MG63 (cell line): Measurements from ENCODE around the gene ABCG5. TPM values are rescaled to one million over a fixed set of nuclear protein-coding genes. Genes with fewer than 3 reads are reported as not detected.

Experiments
- DNase-seq: peaks from one replicate; pipeline ENCODE4 v3.0.0-alpha.2; 2020
- H3K27me3 ChIP-seq: fragments of 250-450 bp; sonication (Bioruptor Pico); 2 replicates; pipeline ENCODE4 v1.5.1; 2020; ENCODE audit warnings: mild to moderate bottlenecking, moderate library complexity
- H3K36me3 ChIP-seq: fragments of 250-450 bp; sonication (Bioruptor Pico); 2 replicates; pipeline ENCODE4 v1.5.1; 2020; ENCODE audit warnings: mild to moderate bottlenecking, moderate library complexity
- H3K4me3 ChIP-seq: fragments of 250-450 bp; sonication (Bioruptor Pico); 2 replicates; pipeline ENCODE4 v1.5.1; 2020; ENCODE audit warnings: mild to moderate bottlenecking, moderate library complexity
- H3K9me3 ChIP-seq: fragments of 250-450 bp; sonication (Bioruptor Pico); 2 replicates; pipeline ENCODE4 v1.5.1; 2020; ENCODE audit warnings: mild to moderate bottlenecking, moderate library complexity
- total RNA-seq: library from RNA; depleted of rRNA; stranded (reverse); fragments of >200 nt; shearing (Covaris generic); gene quantifications from 2 replicates; pipeline ENCODE4 v1.2.3, GENCODE V29; 2014; ENCODE audit warnings: low replicate concordance

ABCG5 gene
- total RNA-seq, 1 experiment from 2014 or later = not detected

DNA sequence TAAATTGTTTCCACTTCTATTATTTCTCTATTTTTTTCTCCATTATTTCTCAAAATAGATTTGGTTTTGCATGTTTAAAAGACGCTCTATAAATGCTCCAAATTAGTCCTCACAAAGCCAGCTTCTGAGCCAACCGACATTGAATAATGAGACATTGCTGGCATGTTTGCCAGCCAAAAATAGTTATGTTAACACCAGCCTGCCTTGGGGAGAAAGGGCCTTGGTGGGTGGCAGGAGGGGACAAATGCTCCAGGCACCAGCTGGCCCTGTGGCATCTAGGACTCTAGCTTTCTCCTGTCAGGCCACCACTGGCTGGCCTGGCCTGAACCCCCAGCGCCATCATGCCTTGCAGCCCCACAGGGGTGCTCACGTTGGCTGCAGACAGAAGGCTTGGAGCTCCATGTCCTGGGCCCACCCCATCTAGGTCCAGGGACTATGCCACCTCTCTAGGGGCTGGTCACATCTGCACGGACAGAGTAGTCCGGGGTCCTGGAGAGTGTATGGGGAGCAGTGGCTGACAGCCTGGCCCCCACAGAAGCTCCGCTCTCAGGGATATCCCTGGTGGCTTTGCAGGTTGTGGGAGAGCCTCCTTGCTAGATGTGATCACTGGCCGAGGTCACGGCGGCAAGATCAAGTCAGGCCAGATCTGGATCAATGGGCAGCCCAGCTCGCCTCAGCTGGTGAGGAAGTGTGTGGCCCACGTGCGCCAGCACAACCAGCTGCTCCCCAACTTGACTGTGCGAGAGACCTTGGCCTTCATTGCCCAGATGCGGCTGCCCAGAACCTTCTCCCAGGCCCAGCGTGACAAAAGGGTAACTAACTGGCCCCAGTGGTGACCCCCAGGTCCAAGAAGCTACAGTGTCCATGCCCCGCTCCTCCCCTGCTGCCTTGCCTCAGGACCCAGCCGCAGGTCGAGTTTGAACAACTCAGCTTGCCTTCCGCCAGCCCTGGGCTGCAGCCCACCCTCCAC lies 12.7 kb upstream of the ABCG5 start:
- Histone ChIP-seq H3K27me3 (peaks cover 13% of the 10 kb centered on the region), H3K4me3 (no peak overlapping the region), H3K36me3 (no peaks in the 10 kb centered on the region), H3K9me3 (no peaks in the 10 kb centered on the region)
- no peak for DNase-seq

DNA sequence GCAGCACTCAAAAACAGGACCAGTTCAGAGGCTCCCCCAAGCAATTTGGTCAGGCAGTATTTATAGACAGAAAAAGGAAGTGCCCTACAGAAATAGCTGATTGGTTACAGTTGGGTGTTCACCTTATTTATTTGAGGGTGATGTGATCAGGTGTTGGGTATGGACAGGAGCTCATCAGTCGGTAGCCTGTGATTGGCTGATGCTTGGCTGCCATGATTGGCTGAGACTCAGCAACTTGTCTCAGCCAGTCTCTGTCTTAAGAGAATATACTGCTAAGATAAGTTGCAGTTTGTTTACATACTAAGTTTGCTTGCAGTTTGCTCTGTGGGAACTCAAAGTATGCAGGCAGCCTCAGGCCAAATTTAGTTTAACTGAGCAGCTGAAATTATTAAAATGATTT lies 9.6 kb upstream of the ABCG5 start:
- Histone ChIP-seq H3K4me3 (no peak overlapping the region), H3K27me3 (no peaks in the 10 kb centered on the region), H3K36me3 (no peaks in the 10 kb centered on the region), H3K9me3 (no peaks in the 10 kb centered on the region)
- DNase-seq = no peak

DNA sequence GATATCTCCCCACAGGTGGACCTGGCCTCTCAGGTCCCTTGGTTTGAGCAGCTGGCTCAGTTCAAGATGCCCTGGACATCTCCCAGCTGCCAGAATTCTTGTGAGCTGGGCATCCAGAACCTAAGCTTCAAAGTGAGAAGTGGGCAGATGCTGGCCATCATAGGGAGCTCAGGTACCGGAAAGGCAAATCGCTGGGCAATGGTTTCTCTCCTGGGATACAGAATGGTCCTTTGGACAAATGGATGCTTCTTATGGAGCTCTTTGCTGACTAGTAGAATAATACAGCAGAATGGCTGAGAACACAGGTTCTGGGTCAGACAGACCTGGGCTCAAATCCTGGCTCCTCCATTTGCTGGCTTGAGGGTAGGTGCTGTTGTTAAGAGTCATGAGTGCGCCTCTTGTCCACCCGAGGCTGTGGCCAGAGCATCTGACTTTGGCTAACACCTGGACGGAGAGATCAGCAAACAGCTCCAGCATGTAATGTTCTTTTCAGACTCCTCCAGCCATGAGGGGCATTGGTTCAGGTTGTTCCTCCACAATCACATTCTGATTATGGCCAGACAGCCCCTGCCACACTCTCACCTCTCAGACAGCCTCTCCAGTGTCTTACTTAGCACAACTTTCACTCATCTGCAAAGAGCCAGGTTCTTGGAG lies 7.6 kb upstream of the ABCG5 start:
- Histone ChIP-seq H3K27me3 (no peaks in the 10 kb centered on the region), H3K4me3 (no peak overlapping the region), H3K36me3 (no peaks in the 10 kb centered on the region), H3K9me3 (no peaks in the 10 kb centered on the region)
- DNase-seq = no peak

DNA sequence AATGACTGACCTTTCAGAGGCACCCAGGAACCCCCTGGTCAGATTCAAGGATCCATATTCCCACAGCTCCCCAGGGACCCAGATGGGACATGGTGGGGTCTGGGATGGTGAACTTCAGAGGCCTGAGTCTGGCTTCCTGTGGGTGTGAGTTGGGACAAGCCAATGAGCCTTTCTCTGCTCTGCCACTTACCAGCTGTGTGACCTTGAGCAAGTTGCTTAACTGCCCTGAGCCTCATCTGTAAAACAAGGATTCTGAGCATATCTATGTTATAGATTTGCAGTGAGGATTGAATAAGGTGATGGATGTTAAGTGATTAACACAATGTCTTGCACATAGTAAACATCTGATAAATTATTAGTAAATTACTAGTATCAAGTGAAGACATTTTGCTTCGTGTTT lies 6.5 kb upstream of the ABCG5 start:
- no peaks in the 10 kb centered on the region for H3K9me3 ChIP-seq
- no peaks in the 10 kb centered on the region for H3K27me3 ChIP-seq
- H3K4me3 ChIP-seq = no peak overlapping the region
- DNase-seq = no peak
- no peaks in the 10 kb centered on the region for H3K36me3 ChIP-seq

DNA sequence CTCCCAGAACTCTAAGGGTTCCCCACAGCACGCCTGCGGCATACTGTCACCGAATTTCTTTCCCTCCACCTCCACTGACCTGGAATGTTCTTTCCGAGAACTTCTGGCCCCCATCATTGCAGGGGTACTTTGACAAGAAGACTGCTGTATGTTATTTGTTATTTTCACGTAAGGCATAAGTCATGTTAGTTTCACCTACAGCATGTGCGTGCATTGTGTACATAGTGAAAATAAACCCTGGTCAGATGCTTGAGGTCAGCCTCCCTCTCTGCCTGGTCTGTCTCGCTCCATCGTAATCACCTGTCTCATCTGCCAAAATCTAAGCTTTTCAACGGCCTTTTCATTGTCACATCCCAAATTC lies 4.2 kb upstream of the ABCG5 start:
- no peaks in the 10 kb centered on the region for H3K9me3 ChIP-seq
- H3K36me3 ChIP-seq = no peaks in the 10 kb centered on the region
- DNase-seq = no peak
- no peaks in the 10 kb centered on the region for H3K27me3 ChIP-seq
- no peak overlapping the region for H3K4me3 ChIP-seq

DNA sequence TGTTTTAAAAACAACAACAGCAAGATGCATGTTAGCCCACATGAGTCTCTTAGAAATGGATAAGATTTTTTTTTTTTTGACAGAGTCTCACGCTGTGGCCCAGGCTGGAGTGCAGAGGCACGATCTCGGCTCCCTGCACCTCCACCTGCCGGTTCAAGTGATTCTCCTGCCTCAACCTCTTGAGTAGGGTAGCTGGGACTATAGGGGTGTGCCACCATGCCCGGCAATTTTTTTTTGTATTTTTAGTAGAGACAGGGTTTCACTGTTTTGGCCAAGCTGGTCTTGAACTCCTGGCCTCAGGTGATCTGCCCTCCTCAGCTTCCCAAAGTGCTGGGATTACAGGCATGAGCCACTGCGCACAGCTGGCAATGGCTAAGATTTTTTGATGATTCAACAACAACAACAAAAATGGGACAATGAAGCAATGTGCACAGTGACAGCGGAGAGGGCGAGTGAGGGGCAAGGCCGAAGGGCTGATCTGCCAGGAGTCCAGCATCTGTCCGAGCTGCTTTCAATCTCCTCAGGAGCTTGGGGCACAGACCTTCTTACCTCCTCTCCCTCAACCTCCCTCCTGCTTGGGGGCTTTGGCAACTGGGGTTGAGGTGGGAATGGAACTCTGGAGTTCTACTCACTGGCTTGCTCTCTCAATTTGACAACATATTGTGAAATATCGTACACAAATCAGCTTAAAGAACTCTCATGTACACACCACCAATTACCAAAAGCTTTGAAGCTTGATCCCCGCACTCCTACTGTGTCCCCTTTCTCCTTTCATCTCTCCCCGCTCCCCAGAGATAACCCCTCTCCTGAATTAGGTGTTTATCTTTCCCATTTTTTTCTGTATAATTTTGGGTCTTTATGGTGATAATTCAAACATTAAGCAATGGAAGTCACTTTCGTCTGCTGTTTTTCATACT lies 3.6 kb upstream of the ABCG5 start:
- Histone ChIP-seq H3K4me3 (no peak overlapping the region), H3K36me3 (no peaks in the 10 kb centered on the region), H3K27me3 (no peaks in the 10 kb centered on the region), H3K9me3 (no peaks in the 10 kb centered on the region)
- no peak for DNase-seq

- H3K4me3 ChIP-seq = no peak overlapping the region
- H3K27me3 ChIP-seq = no peaks in the 10 kb centered on the region
- no peaks in the 10 kb centered on the region for H3K36me3 ChIP-seq
- no peak for DNase-seq
- H3K9me3 ChIP-seq = no peaks in the 10 kb centered on the region
Observed at GRCh38 chr2:43840965-43841364, 2.3 kb upstream of the ABCG5 start.

DNA sequence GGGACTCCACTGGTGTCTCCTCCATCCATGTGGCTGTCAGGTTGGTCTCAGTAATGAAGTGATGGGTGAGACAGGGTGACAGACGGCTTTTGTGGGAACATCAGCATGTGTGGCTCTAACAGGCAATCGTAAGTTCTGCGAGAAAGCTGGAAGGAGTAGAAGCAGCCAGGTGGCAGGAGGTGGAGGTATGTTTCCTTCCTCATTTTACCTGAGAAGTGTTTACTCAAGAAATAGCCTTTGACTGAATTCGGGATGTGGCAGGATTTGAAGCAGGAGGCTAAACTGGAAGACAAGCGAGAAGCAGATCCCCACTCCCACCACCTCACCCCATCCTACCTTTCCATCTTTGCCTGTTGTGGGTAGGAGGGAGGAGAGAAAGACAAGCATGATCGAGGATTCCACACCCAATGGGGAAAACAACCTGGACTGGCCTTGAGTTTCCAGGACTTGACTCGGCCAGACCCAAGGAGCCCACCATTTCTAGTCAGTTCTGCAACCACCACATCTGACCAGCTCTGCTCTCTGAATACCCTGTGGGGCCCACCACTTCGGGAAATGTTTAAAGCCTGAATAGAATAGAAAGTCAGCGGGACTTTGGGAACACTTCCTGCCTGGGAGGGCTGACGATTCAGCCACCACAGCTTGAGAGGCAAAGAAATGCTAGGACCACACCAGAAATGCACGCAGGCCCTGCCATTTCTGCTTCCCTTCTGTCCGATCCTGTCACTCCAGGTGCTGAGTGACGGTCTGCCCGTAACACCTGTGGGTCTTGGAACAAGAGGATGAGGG lies 1.3 kb upstream of the ABCG5 start:
- no peak for DNase-seq
- no peaks in the 10 kb centered on the region for H3K27me3 ChIP-seq
- H3K9me3 ChIP-seq = no peaks in the 10 kb centered on the region
- no peak overlapping the region for H3K4me3 ChIP-seq
- H3K36me3 ChIP-seq = no peaks in the 10 kb centered on the region

DNA sequence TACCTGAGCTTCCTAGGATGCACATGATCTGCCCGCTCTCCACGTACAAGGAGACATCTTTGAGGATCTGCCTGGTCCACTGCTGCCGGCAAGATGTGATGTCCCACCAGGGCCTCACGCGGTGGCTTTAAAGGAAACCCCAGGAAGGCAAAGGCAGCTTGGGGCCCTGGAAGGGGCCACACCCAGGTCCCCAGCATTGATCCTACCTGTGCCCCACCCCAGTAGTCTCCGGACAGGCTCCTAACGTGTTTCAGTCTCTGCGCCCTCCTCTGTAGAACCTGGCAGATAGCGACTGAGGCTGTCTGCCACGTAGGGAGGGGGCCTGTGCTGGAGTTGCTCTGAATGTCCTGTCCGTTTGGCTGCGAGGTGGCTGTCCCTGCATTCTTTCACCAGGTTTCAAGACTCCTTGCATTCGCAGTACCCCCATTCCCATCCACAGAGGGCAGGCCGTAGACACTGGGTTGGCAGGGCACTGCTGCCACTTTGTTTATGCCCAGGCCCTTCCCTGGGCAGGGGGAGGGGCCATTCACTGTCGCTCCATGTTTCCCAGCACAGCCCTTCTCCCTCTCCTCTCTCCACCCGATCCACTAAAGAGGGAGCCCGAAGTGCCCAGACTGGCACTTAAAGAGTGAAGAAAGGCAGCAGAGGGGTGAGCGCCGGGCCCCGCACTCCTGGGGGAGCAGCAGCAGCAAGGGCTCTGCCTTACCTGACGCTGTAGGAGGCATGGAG lies 644 bp downstream of the ABCG5 start:
- DNase-seq = no peak
- Histone ChIP-seq H3K4me3 (no peak overlapping the region), H3K36me3 (no peaks in the 10 kb centered on the region), H3K27me3 (no peaks in the 10 kb centered on the region), H3K9me3 (no peaks in the 10 kb centered on the region)

GRCh38 chr2:43837033-43837432 lies 1.6 kb downstream of the ABCG5 start:
- H3K4me3 ChIP-seq = no peak overlapping the region
- DNase-seq = no peak
- no peaks in the 10 kb centered on the region for H3K27me3 ChIP-seq
- no peaks in the 10 kb centered on the region for H3K36me3 ChIP-seq
- no peaks in the 10 kb centered on the region for H3K9me3 ChIP-seq

- no peaks in the 10 kb centered on the region for H3K27me3 ChIP-seq
- H3K36me3 ChIP-seq = no peaks in the 10 kb centered on the region
- H3K9me3 ChIP-seq = no peaks in the 10 kb centered on the region
- no peak for DNase-seq
- H3K4me3 ChIP-seq = no peak overlapping the region
Observed at GRCh38 chr2:43832457-43832856, 6.2 kb downstream of the ABCG5 start.

DNA sequence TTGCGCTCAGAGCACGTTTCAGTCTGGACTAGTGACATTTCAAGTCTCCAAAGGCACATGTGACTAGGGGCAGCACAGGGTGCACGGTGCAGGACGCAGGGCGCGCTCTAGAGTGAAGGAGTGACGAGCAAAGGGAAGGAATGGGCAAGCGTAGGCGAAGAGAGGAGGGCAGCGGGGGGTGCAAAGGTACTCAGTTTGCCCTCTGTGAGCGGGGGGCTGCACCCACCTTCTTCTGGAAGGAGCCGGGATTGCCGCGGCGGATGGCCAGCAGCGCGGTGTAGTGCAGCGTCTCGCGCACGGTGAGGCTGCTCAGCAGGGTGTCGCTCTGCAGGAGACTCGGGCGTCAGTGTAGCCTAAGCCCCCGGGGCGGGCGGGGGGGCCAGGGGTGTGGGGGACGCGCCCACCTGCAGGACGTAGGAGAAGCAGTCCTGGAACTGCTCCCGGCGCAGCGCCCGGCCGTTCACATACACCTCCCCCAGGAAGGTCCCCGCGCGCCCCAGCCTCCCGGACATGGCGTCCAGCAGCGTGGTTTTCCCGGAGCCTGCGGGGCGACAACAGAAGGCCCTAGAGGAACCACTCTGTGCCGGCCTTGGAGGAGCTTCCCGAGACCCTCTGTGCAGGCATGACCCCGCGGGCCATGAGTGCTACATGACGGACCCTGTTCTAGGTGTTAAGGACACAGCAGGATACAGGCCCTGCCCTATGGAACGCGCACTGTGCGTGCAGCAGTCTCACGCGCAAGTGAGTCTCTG lies 6.9 kb downstream of the ABCG5 start:
- no peak for DNase-seq
- no peak overlapping the region for H3K4me3 ChIP-seq
- no peaks in the 10 kb centered on the region for H3K9me3 ChIP-seq
- no peaks in the 10 kb centered on the region for H3K27me3 ChIP-seq
- H3K36me3 ChIP-seq = no peaks in the 10 kb centered on the region

GRCh38 chr2:43826305-43827250 lies 12.1 kb downstream of the ABCG5 start:
- Histone ChIP-seq H3K27me3 (no peaks in the 10 kb centered on the region), H3K36me3 (no peaks in the 10 kb centered on the region), H3K4me3 (no peak overlapping the region), H3K9me3 (no peaks in the 10 kb centered on the region)
- DNase-seq = no peak

DNA sequence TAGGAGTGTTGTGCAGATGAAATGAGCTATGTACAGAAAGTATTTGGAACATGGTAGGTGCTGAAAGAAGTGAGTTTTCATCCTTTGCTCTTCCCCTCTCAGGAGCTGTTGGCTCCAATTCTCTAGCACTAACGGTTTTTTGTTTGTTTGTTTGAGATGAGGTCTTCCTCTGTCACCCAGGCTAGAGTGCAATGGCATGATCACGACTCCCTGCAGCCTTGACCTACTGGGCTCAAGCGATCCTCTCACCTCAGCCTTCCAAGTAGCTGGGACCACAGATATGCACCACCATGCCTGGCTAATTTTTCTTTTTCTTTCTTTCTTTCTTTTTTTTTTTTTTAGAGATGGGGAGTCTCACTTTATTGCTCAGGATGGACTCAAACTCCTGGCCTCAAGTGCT lies 12.8 kb downstream of the ABCG5 start:
- H3K27me3 ChIP-seq = no peaks in the 10 kb centered on the region
- no peak for DNase-seq
- no peaks in the 10 kb centered on the region for H3K9me3 ChIP-seq
- H3K36me3 ChIP-seq = no peaks in the 10 kb centered on the region
- H3K4me3 ChIP-seq = no peak overlapping the region
